Small intestine (tissue), 16 donors: ENCODE measurements around the gene TBX18. TPM values are rescaled to one million over a fixed set of nuclear protein-coding genes. Genes with fewer than 3 reads are reported as not detected.

Experiments used
- DNase-seq, 2 donors: peaks; one replicate each; pipeline versions ENCODE4 v3.0.0 to v3.0.0-alpha.2; 2013
- FAIRE-seq: peaks from 2 replicates; lab custom pipeline; 2012; peaks lifted over from hg19 to GRCh38; lab: Jason Lieb, UNC
- H3K27ac ChIP-seq, 3 donors: one replicate each; pipeline ENCODE4 v1.5.1; 2013; ENCODE audit warnings: low read length in 2 of 3, mild to moderate bottlenecking in 2 of 3, control low read depth in 1 of 3, inconsistent platforms in 1 of 3, low read depth in 1 of 3, moderate library complexity in 1 of 3
- H3K27me3 ChIP-seq, 3 donors: one replicate each; pipeline ENCODE4 v1.6.1; 2013; ENCODE audit warnings: low read length in 3 of 3, inconsistent platforms in 1 of 3; ENCODE audit not compliant: control insufficient read depth in 3 of 3, insufficient read depth in 3 of 3
- H3K36me3 ChIP-seq, 3 donors: one replicate each; pipeline ENCODE4 v1.6.1; 2013; ENCODE audit warnings: low read length in 3 of 3, inconsistent platforms in 1 of 3, low read depth in 1 of 3, mild to moderate bottlenecking in 1 of 3, moderate library complexity in 1 of 3; ENCODE audit not compliant: control insufficient read depth in 3 of 3, insufficient read depth in 2 of 3
- H3K4me1 ChIP-seq, 3 donors: one replicate each; pipeline ENCODE4 v1.6.1; 2013; ENCODE audit warnings: low read length in 2 of 3, inconsistent platforms in 1 of 3, low read depth in 1 of 3, mild to moderate bottlenecking in 1 of 3, moderate library complexity in 1 of 3; ENCODE audit not compliant: control insufficient read depth in 3 of 3, insufficient read depth in 2 of 3
- H3K4me3 ChIP-seq, 3 donors: one replicate each; pipeline ENCODE4 v1.5.1; 2013; ENCODE audit warnings: low read length in 3 of 3, control low read depth in 1 of 3, inconsistent platforms in 1 of 3, low read depth in 1 of 3, mild to moderate bottlenecking in 1 of 3, moderate library complexity in 1 of 3
- H3K9me3 ChIP-seq, 2 donors: one replicate each; pipeline ENCODE4 v1.6.1; 2013; ENCODE audit warnings: low read depth in 1 of 2, low read length in 1 of 2; ENCODE audit not compliant: control insufficient read depth in 2 of 2, insufficient read depth in 1 of 2
- WGBS, 3 donors: extraction: QIAGEN DNeasy Blood & Tissue Kit; methylation state at CpG; one replicate each; pipeline ENCODE4 v1.1.7; 2013; 5-methylcytosine and 5-hydroxymethylcytosine counted together
- long read RNA-seq, 10 donors: transcript quantifications; one replicate each; lab custom pipeline, GENCODE V29; 2026
- polyA plus RNA-seq, 4 donors: library from polyadenylated mRNA; stranded (reverse) in 3 of 4; unstranded in 1 of 4; fragments of 200-250 nt in 3 of 4; fragments of 120-200 nt in 1 of 4; gene quantifications; one replicate each; pipeline versions ENCODE4 v1.2.1 to v1.2.3, GENCODE V29; 2013
- donor health status: healthy with polysubstance abuse.
- donor health status: control.
- donor health status: control.
- donor health status: Bipolar disorder and iron deficiency.
- donor health status: healthy.

TBX18 gene
- polyA plus RNA-seq: under 1 TPM in 2 of 4 donors, not detected in 2; 0.31 to 0.62 TPM
- long read RNA-seq, donor 1: 0 reads
- long read RNA-seq, donor 2: 0 reads
- long read RNA-seq, donor 3: 0 reads
- long read RNA-seq, donor 4: 0 reads
- long read RNA-seq, donor 5: 0 reads
- long read RNA-seq, donor 6: 0 reads
- long read RNA-seq, donor 7, full-length matches to known transcripts: 2 of 2 reads
- long read RNA-seq, donor 7, partial matches to known transcripts: 0 of 2 reads
- long read RNA-seq, donor 7, other reads (novel, unspliced or antisense): 0 of 2 reads
- long read RNA-seq, donor 8, full-length matches to known transcripts: 1 of 1 reads
- long read RNA-seq, donor 8, partial matches to known transcripts: 0 of 1 reads
- long read RNA-seq, donor 8, other reads (novel, unspliced or antisense): 0 of 1 reads
- long read RNA-seq, donor 9: 0 reads
- long read RNA-seq, donor 10: 0 reads

DNA sequence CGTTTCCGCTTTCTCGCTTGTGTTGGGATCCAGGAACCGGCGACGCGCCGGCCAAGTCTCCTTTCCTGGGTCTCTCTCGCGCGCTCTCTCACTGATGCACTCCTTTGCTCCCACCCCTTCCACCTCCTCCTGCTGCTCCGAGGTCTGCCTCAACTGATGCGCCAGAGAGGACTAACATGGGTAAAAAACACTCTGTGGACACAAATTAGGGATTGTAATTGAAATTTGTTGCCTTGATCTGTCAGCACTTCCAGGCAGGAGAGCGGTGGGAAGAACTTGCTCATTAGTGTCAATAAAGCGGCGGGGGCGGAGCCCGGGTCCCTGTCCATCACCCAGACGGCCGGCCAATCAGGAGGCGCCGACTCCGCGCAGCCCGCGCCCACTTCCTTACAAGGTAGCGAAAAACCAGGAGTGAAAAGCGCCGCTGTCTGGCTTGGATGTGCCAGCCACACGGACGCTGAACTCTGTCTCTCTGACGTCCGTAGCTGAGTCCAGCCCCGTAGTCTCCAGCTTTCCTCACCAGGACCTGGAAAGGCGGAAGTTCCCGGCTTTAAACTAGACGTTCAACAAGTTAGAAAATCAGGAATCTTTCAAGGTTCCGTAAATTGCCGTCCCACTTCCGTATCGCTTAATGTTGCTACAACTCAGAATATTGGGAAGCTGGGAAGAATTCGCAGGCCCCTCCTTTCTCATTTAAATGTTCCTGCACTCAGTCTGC lies at the start of gene TBX18:
Gene TBX18, minus strand, starts transcription at position 267 of the 718 bp plus-strand sequence. CDS start 417 bp downstream, outside the sequence.
- Histone ChIP-seq H3K27ac (no peak within 1 kb of the TSS), H3K4me3 (peak within 1 kb of the TSS in 2 of 3 donors; percentile 27 to 35), H3K9me3 (peaks cover 0 to 12% of the 10 kb centered on the region in 2 donors), H3K36me3 (no peaks in the 10 kb centered on the region), H3K4me1 (peaks cover 0 to 2% (median 0%) of the 10 kb centered on the region in 3 donors), H3K27me3 (peaks cover 12 to 78% (median 53%) of the 10 kb centered on the region in 3 donors)
- DNase-seq: peak; percentile 74 to 83
- WGBS, 3 donors: 2 to 6% (median 6%) methylated on average over 42 of the region's 42 CpGs
- no peak for FAIRE-seq

GRCh38 chr6:84811351-84811750 lies 47.0 kb upstream of the TBX18 start:
- no peak for DNase-seq
- Histone ChIP-seq H3K4me1 (no peaks in the 10 kb centered on the region), H3K4me3 (no peak overlapping the region), H3K27me3 (no peaks in the 10 kb centered on the region), H3K27ac (no peak overlapping the region), H3K36me3 (no peaks in the 10 kb centered on the region), H3K9me3 (no peaks in the 10 kb centered on the region)
- no peak for FAIRE-seq

- Histone ChIP-seq H3K9me3 (no peaks in the 10 kb centered on the region), H3K4me3 (no peak overlapping the region), H3K27me3 (no peaks in the 10 kb centered on the region), H3K27ac (no peak overlapping the region), H3K4me1 (no peaks in the 10 kb centered on the region), H3K36me3 (no peaks in the 10 kb centered on the region)
- WGBS, 3 donors: 17 to 23% (median 18%) methylated on average over 4 of the region's 4 CpGs
- no peak for FAIRE-seq
- no peak for DNase-seq
Measured at GRCh38 chr6:84809455-84809854, 45.1 kb upstream of the TBX18 start.

DNA sequence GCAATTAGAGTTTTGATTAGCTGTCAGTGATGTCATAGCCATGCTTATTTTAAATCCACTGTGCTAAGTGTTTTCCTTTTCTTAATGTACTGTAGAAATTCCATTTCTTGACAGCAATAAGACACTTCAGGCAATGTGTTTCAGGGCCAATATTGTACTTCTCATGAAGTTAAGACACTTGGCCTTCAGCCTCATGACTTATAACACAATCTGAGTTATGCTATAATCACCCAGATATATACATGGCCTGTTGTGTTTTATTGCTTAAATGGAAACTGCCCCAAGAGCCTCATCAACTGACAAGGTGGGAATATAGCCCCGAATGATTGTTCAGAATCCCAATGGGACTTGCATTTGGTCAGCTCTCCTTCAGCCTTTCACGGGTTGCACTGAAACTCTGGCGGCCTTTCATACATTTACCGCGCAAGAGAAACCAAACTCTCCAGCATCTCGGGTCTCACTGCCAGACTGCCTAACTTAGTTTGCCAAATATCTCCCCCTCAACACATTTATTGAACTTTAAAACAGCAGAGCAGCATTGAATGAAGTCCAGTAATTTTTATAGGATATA lies 44.2 kb upstream of the TBX18 start:
- Histone ChIP-seq H3K4me3 (no peak overlapping the region), H3K27me3 (no peaks in the 10 kb centered on the region), H3K9me3 (no peaks in the 10 kb centered on the region), H3K27ac (no peak overlapping the region), H3K4me1 (no peaks in the 10 kb centered on the region), H3K36me3 (no peaks in the 10 kb centered on the region)
- WGBS, 3 donors: 74 to 86% (median 81%) methylated on average over 6 of the region's 6 CpGs
- DNase-seq (no peak), FAIRE-seq (no peak)

DNA sequence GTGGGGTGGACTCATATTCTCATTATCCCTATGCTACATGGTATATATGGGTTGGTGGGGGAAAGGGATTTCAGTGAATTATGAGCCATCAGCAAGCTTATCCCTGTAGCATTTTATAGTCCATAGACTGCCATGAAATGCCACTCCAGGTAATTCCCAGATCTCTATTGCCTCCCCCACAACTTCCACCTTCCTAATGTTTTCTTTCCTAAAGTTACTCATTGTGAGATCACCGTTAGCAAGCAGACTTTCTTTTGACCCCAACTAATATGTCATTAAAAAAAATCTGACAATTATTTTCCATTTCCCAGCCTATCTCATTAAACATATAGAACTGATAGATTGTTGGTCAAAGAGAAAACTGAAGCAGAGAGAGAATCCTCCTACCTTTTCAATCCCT lies 40.7 kb upstream of the TBX18 start:
- H3K36me3 ChIP-seq: no peaks in the 10 kb centered on the region
- 65 to 72% (median 69%) methylated on average over 1 of the region's 1 CpG for WGBS, 3 donors
- FAIRE-seq: no peak
- H3K4me3 ChIP-seq: no peak overlapping the region
- no peaks in the 10 kb centered on the region for H3K9me3 ChIP-seq
- no peaks in the 10 kb centered on the region for H3K27me3 ChIP-seq
- DNase-seq: no peak
- H3K27ac ChIP-seq: no peak overlapping the region
- H3K4me1 ChIP-seq: no peaks in the 10 kb centered on the region

DNA sequence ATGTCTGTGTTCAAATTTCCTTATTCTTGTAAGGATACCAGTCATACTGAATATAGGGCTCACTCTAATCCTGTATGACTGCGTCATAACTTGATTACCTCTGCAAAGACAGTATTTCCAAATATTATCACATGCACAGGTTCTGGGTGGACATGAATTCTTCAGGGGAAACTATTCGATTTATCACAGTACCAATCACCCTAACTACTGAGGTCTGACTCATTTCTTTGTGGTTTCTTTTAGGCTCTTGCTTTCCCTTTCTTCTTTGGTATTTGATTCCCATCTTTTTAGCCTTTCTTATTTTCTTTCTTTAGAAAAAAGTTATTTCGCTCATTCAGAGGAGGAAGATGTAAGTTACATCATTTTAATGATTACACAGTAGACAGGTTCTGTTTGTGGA lies 40.3 kb upstream of the TBX18 start:
- no peak for FAIRE-seq
- WGBS, 3 donors: 74 to 85% (median 84%) methylated on average over 3 of the region's 3 CpGs

DNA sequence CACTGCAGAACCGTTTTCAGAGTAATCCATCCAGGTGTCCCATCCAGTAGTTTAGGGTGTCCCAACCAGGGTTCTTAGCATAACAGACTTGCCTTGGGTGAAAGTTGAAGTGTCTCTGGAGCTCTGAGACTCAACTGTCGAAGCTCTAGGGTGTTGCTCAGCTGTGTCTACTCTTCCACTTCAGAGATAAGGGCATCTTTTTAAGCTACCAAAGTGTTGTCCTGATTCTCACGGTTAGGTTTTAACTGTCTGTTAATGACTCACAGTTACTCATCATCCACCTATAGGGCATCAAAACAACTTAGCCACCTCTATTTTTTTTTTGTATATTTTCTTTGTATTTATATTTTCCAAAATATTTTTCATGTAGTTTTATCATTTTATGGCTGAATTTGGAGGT lies 36.9 kb upstream of the TBX18 start:
- H3K4me3 ChIP-seq: no peak overlapping the region
- H3K27ac ChIP-seq: no peak overlapping the region
- no peak for DNase-seq
- no peaks in the 10 kb centered on the region for H3K9me3 ChIP-seq
- H3K27me3 ChIP-seq: no peaks in the 10 kb centered on the region
- FAIRE-seq: no peak
- WGBS, 3 donors: 51 to 71% (median 54%) methylated on average over 3 of the region's 3 CpGs
- H3K4me1 ChIP-seq: no peaks in the 10 kb centered on the region
- H3K36me3 ChIP-seq: no peaks in the 10 kb centered on the region

More for the DNA sequence above, 40.3 kb upstream of the TBX18 start:
- no peak overlapping the region for H3K4me3 ChIP-seq
- H3K27ac ChIP-seq: no peak overlapping the region
- H3K4me1 ChIP-seq: no peaks in the 10 kb centered on the region
- H3K27me3 ChIP-seq: no peaks in the 10 kb centered on the region
- no peak for DNase-seq
- no peaks in the 10 kb centered on the region for H3K9me3 ChIP-seq
- no peaks in the 10 kb centered on the region for H3K36me3 ChIP-seq

GRCh38 chr6:84798257-84798656 lies 33.9 kb upstream of the TBX18 start:
- no peaks in the 10 kb centered on the region for H3K4me1 ChIP-seq
- H3K36me3 ChIP-seq: no peaks in the 10 kb centered on the region
- no peak for DNase-seq
- no peak overlapping the region for H3K4me3 ChIP-seq
- H3K27ac ChIP-seq: no peak overlapping the region
- FAIRE-seq: no peak
- no peaks in the 10 kb centered on the region for H3K27me3 ChIP-seq
- WGBS, 3 donors: 55 to 63% (median 62%) methylated on average over 1 of the region's 1 CpG
- H3K9me3 ChIP-seq: no peaks in the 10 kb centered on the region
